ENCODE measurements around the gene SUCO.

- TF ChIP-seq CTCF (IDR thresholded peaks at IDR 0.05) (no peak), POLR2A (IDR thresholded peaks at IDR 0.05) (no peak)
Measured at GRCh38 chr1:172629638-172630037, 96.7 kb downstream of the SUCO start.
